Measurements from ENCODE around the gene RPN2.

The RPN2 gene

GRCh38 chr20:37243937-37244571 is 64.9 kb downstream of the RPN2 start:
- DNase-seq, result no peak

- DNase-seq, result no peak
Observed at GRCh38 chr20:37244572-37244957, 65.4 kb downstream of the RPN2 start.

- DNase-seq, result no peak
Observed at GRCh38 chr20:37245216-37246150, 66.4 kb downstream of the RPN2 start.

- DNase-seq, result no peak
Observed at GRCh38 chr20:37246736-37247135, 67.6 kb downstream of the RPN2 start.

GRCh38 chr20:37247547-37247946 is 68.4 kb downstream of the RPN2 start:
- no peak for DNase-seq

GRCh38 chr20:37249304-37249703 is 70.2 kb downstream of the RPN2 start:
- DNase-seq, result no peak

GRCh38 chr20:37251825-37252477 is 72.8 kb downstream of the RPN2 start:
- no peak for DNase-seq

GRCh38 chr20:37253087-37253486 is 74.0 kb downstream of the RPN2 start:
- DNase-seq, result no peak

GRCh38 chr20:37254114-37254878 is 75.2 kb downstream of the RPN2 start:
- DNase-seq, result no peak

- DNase-seq, result no peak
Observed at GRCh38 chr20:37256286-37256685, 77.2 kb downstream of the RPN2 start.

GRCh38 chr20:37257530-37257929 is 78.4 kb downstream of the RPN2 start:
- DNase-seq, result no peak

GRCh38 chr20:37257988-37258387 is 78.9 kb downstream of the RPN2 start:
- DNase-seq, result peak in 1 of 2 experiments; percentile 18

GRCh38 chr20:37259031-37259430 is 79.9 kb downstream of the RPN2 start:
- no peak for DNase-seq

- no peak for DNase-seq
Observed at GRCh38 chr20:37259865-37260264, 80.7 kb downstream of the RPN2 start.

GRCh38 chr20:37260923-37261322 is 81.8 kb downstream of the RPN2 start:
- no peak for DNase-seq

GRCh38 chr20:37261714-37262113 is 82.6 kb downstream of the RPN2 start, which contains the start of gene GHRH:
GHRH (minus strand) TSS chr20:37261814; CDS start chr20:37256889, 4,925 bp downstream.
- DNase-seq, result no peak

GRCh38 chr20:37262505-37262904 is 83.4 kb downstream of the RPN2 start:
- no peak for DNase-seq

- DNase-seq, result no peak
Observed at GRCh38 chr20:37263686-37264085, 84.6 kb downstream of the RPN2 start.

GRCh38 chr20:37265152-37265551 is 86.0 kb downstream of the RPN2 start:
- DNase-seq, result no peak

GRCh38 chr20:37266940-37267666 is 88.0 kb downstream of the RPN2 start:
- no peak for DNase-seq

- DNase-seq, result no peak
Observed at GRCh38 chr20:37267667-37268313, 88.7 kb downstream of the RPN2 start.
